Subcutaneous abdominal adipose tissue (tissue), 5 donors: ENCODE results near the gene ZRANB2.

Experiments
- H3K27ac ChIP-seq: one replicate; pipeline ENCODE4 v1.7.0; 2013; ENCODE audit warnings: low read depth, mild to moderate bottlenecking, inconsistent platforms, low read length, moderate library complexity
- H3K27me3 ChIP-seq, 5 donors: one replicate each; pipeline ENCODE4 v1.7.0; 2013; ENCODE audit warnings: low read length in 5 of 5, inconsistent platforms in 1 of 5; ENCODE audit not compliant: control insufficient read depth in 5 of 5, insufficient read depth in 4 of 5
- H3K36me3 ChIP-seq, 5 donors: one replicate each; pipeline ENCODE4 v1.7.0; 2013; ENCODE audit warnings: low read length in 5 of 5; ENCODE audit not compliant: control insufficient read depth in 5 of 5, insufficient read depth in 5 of 5
- H3K4me1 ChIP-seq, 5 donors: one replicate each; pipeline ENCODE4 v1.7.0; 2013; ENCODE audit warnings: low read length in 5 of 5, mild to moderate bottlenecking in 3 of 5, moderate library complexity in 1 of 5; ENCODE audit not compliant: control insufficient read depth in 5 of 5, insufficient read depth in 5 of 5
- H3K4me3 ChIP-seq, 5 donors: one replicate each; pipeline ENCODE4 v1.7.0; 2013; ENCODE audit warnings: low read length in 5 of 5, low read depth in 1 of 5
- H3K9ac ChIP-seq, 5 donors: one replicate each; pipeline ENCODE4 v1.7.0; 2013; ENCODE audit warnings: low read length in 5 of 5, mild to moderate bottlenecking in 4 of 5, moderate library complexity in 3 of 5
- H3K9me3 ChIP-seq, 5 donors: one replicate each; pipeline ENCODE4 v1.7.0; 2013; ENCODE audit warnings: low read length in 5 of 5; ENCODE audit not compliant: control insufficient read depth in 5 of 5
- donor health status: healthy.
- donor health status: healthy.
- donor health status: healthy.
- donor health status: healthy.
- donor health status: healthy.

ZRANB2 gene, protein sequence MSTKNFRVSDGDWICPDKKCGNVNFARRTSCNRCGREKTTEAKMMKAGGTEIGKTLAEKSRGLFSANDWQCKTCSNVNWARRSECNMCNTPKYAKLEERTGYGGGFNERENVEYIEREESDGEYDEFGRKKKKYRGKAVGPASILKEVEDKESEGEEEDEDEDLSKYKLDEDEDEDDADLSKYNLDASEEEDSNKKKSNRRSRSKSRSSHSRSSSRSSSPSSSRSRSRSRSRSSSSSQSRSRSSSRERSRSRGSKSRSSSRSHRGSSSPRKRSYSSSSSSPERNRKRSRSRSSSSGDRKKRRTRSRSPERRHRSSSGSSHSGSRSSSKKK

DNA sequence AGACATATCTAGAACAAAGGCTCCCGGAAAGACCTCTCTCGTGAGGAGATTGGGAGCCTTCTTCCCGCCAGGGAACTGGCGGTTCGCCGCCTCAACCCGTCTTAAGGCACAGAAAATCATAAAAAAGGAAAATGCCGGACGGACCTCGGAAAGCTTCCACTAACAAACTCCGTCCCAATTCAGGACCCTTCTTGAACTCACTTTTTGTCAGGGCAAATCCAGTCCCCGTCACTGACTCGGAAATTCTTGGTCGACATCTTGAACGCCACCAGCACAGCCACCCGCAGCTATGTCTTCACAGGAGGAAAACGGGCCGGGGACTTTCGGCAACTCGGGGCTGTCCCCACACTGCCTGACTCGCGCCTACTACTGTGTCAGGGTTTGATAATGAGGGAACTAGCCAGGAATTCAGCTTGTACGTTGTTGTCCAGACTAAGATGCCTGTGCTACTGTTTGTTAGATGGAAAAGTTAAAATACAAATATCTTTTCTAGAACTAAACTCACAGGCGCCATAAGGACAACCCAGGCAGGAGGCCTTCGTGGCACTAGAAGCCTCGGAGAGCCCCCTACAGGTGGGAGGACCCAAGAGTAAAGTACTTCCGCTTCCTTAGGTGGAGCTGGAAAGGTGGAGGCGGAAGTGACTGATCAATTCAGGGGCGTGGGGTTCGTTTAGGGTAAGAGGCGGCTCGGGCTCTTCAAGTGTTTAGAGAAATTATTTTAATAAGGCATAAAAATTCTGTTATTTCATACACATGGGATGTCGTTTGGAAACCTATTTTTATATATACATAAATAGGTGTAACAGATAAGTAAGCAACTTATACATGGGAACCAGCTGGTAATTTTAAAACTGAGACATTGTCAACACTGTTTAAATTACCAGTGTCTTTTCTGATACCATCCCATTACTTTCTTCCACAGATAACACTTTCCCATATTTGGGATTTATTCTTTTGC lies at the start of gene ZRANB2:
TSS of gene ZRANB2 (minus strand) at position 297 of the 958 bp plus-strand sequence. CDS start at position 257, 40 bp downstream.
- Histone ChIP-seq H3K9ac (peak within 1 kb of the TSS; percentile 89 to 99 (median 97)), H3K4me3 (peak within 1 kb of the TSS; percentile 88 to 100 (median 99)), H3K4me1 (peaks cover 0 to 24% (median 22%) of the 10 kb centered on the region in 5 donors), H3K27ac (peak within 1 kb of the TSS; percentile 99), H3K36me3 (peaks cover 7 to 19% (median 17%) of the 10 kb centered on the region in 5 donors), H3K9me3 (no peaks in the 10 kb centered on the region), H3K27me3 (peaks cover 0 to 4% (median 0%) of the 10 kb centered on the region in 5 donors)

DNA sequence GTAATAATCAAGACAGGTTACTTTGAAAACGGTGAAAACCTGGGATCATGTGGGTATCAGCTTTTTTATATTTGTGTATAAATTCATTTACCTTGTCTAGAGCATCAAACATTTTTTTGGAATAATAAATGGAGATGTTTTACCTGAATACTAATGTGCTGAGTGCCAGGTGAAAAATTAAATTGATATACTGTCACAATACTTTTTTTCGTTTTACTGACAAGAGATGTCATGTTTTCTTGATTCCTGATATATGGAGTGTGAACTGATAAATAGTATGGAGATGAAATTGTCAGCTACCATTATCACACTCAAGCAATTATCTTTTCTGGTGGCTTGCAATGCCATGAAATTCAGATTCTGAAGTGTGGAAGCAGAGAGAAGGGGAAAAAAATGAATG lies 47.2 kb upstream of the ZRANB2 start:
- Histone ChIP-seq H3K36me3 (no peaks in the 10 kb centered on the region), H3K9ac (no peak overlapping the region), H3K4me1 (no peaks in the 10 kb centered on the region), H3K27ac (no peak overlapping the region), H3K27me3 (no peaks in the 10 kb centered on the region), H3K9me3 (peaks cover 16 to 45% (median 34%) of the 10 kb centered on the region in 5 donors), H3K4me3 (no peak overlapping the region)

DNA sequence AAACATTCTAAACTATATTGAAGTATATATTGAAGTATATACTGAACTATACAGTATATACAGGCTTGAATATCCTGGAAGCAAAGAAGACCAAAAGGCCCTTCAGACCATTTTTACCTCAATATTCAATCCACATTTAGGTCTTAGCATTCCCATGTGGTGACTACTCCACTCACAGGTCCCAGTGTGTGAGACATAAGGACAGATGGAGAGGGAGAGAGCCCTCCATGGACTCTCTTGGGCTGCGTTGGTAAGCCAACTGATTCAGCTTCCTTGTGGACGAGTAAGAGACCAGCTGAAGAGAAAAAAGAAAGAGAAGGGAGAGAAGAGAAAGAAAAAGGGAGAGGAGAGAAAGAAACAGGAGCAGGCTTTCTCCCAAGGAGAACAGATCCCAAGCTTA lies 37.3 kb upstream of the ZRANB2 start:
- Histone ChIP-seq H3K36me3 (no peaks in the 10 kb centered on the region), H3K27ac (no peak overlapping the region), H3K4me3 (no peak overlapping the region), H3K27me3 (no peaks in the 10 kb centered on the region), H3K4me1 (no peaks in the 10 kb centered on the region), H3K9ac (no peak overlapping the region), H3K9me3 (peaks cover 0 to 4% (median 0%) of the 10 kb centered on the region in 5 donors)

DNA sequence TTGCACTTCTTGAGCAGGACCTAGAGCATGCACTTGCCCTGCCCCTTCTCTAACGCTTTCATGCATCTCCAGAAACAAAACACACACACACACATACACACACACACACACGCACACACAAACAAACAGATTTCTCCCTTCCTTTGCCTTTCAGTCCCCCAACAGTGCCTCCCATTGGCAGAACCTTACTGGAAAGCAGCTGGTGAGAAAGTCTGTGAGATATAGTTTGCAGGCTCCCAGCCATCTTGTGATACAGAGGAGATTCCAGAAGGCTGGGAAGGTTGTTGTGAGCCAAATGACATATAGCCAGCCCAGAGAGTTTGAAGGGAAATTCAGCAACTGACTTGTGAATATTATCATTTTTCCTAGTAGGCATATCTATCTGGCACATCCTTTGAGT lies 35.9 kb upstream of the ZRANB2 start:
- no peaks in the 10 kb centered on the region for H3K36me3 ChIP-seq
- no peak overlapping the region for H3K4me3 ChIP-seq
- no peaks in the 10 kb centered on the region for H3K4me1 ChIP-seq
- no peak overlapping the region for H3K9ac ChIP-seq
- H3K27me3 ChIP-seq = no peaks in the 10 kb centered on the region
- H3K27ac ChIP-seq = no peak overlapping the region
- peaks cover 0 to 4% (median 0%) of the 10 kb centered on the region in 5 donors for H3K9me3 ChIP-seq

DNA sequence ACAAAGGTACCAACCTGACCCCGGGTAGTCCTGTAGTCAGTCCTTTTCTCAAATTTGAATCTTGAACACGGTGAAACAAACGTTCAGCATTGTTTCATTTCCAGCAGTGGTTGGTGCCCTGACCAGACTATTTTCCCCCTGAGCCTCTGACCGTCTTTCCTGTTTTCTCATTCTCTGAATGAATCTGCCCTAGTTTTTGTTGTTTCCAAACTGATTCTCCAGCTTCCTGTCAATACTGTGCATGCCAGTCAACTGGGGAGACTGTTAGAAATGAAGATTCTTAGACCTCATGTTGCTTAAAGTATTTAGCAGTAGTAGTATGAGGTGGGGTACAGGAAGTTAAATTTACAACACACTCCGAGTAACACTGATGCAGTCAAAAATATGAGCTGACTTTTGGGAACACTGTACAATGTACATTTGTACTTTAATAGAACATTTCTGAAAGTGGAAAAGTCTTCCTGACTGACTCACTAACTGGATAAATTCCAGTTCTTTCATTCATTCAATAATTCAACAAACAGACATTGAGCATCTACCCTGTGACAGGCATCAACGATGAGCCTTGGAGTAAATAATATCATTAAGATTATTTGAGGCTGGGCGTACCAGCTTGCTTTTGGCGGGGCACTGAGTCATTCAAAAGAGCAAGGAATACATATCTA lies 26.0 kb upstream of the ZRANB2 start:
- Histone ChIP-seq H3K27ac (no peak overlapping the region), H3K4me3 (no peak overlapping the region), H3K27me3 (no peaks in the 10 kb centered on the region), H3K9ac (no peak overlapping the region), H3K36me3 (no peaks in the 10 kb centered on the region), H3K4me1 (no peaks in the 10 kb centered on the region), H3K9me3 (no peaks in the 10 kb centered on the region)

DNA sequence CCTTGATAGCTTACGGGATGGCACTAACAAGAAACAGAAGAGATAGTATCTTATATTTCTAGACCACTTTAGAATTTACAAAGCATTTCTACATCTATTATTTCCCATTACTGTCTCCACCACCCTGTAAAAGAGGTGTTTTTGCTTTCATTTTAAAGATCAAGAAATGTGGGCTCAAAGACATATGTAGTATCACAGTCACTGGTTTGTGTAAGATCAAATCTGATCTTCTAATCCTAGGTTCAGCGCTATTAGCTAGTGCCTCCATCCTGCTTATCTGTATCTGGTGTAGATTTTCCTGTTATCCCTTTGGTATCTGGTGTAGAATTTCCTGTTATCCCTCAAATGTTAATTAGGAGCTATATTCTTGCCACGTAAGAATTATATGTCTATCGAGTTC lies 23.6 kb upstream of the ZRANB2 start:
- Histone ChIP-seq H3K9ac (no peak overlapping the region), H3K27me3 (no peaks in the 10 kb centered on the region)

DNA sequence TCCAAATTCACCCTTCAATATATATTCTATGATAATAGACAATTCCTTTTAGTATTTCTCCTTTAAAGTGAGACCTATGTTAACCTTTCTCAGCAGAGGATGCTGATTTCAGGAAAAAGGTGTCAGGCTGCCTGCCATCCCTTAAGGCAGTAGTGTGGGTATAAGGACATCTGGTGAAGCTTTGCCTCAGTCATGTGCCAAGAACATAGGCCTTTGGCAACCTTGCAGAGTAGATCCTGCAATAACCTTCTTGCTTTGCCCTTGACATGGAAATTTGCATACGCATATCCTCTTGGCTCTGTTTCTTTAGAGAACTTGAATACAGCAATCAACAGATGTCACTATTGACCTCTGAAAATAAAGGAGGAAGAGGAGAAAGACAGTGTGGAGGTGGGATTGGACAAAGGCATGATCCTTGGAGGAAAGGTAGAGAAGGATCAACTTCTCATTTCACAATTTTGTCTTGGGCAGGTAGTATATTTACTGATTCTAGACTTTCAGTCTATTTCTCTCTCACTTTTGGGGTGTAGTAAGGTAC lies 21.1 kb upstream of the ZRANB2 start:
- Histone ChIP-seq H3K4me3 (no peak overlapping the region), H3K27me3 (no peaks in the 10 kb centered on the region), H3K9me3 (no peaks in the 10 kb centered on the region), H3K36me3 (peaks cover 0 to 6% (median 0%) of the 10 kb centered on the region in 5 donors), H3K4me1 (no peaks in the 10 kb centered on the region), H3K27ac (no peak overlapping the region), H3K9ac (no peak overlapping the region)

More for the DNA sequence above, 23.6 kb upstream of the ZRANB2 start:
- Histone ChIP-seq H3K4me3 (no peak overlapping the region), H3K27ac (no peak overlapping the region), H3K4me1 (no peaks in the 10 kb centered on the region), H3K36me3 (no peaks in the 10 kb centered on the region), H3K9me3 (no peaks in the 10 kb centered on the region)

DNA sequence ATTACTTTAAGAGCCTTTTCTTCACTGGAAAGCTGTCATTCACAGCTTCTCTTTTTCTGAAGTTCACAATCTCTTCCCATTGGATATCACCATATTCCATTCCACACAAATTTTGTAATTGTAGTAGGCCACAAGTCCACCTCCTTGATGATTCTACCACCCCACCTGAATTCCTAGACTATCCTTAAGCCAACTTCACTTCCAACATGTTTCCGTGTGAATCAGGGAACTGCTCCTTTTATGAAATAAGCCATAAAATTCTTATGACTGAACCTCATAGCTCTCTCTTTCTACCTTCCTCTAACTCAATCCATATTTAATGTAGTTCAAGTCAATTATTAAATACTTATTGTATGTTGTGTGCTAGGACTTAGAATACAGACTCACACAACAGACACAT lies 16.6 kb upstream of the ZRANB2 start:
- Histone ChIP-seq H3K27ac (no peak overlapping the region), H3K4me3 (no peak overlapping the region), H3K27me3 (no peaks in the 10 kb centered on the region), H3K9ac (no peak overlapping the region), H3K9me3 (no peaks in the 10 kb centered on the region), H3K36me3 (peaks cover 0 to 6% (median 0%) of the 10 kb centered on the region in 5 donors), H3K4me1 (no peaks in the 10 kb centered on the region)

DNA sequence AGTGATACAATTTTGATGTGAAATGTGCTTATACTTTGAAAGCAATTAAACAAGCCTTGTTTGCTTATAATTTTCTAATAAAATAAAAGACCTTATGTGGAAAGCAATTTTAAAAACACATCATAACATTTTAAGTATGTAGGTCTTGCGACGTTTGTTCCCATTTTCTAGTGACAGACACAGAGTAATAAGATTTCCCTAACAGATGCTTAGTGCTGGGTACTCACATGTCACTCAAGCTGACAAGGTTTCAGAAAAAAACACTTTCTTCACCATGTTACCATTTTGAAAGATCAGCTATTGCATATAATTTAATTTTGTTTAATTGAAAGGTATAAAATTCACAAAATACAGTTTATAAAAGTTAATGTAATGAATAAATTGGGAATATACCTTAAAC lies 14.1 kb upstream of the ZRANB2 start:
- no peak overlapping the region for H3K4me3 ChIP-seq
- no peak overlapping the region for H3K9ac ChIP-seq
- H3K4me1 ChIP-seq = no peaks in the 10 kb centered on the region
- no peaks in the 10 kb centered on the region for H3K27me3 ChIP-seq
- H3K36me3 ChIP-seq = peaks cover 0 to 6% (median 0%) of the 10 kb centered on the region in 5 donors
- no peak overlapping the region for H3K27ac ChIP-seq
- no peaks in the 10 kb centered on the region for H3K9me3 ChIP-seq
